Central memory CD8-positive, alpha-beta T cell (primary cell): ENCODE results near the gene VOPP1.
A peak's percentile ranks its signal among the peaks of the same experiment; 100 is the strongest.
"Not testable (repeated sequence)": the region's sequence is repeated elsewhere in the genome, so short reads cannot be mapped to it uniquely, and the experiment has no call there.

Source experiments
- ATAC-seq: fragments of 150-1000 bp; cut with Tn5 transposase; replicated peaks from 2 replicates; pipeline ENCODE4 v1.10.0; 2022; ENCODE audit warnings: mild to moderate bottlenecking, moderate FRiP score, moderate number of reproducible peaks; ENCODE audit not compliant: poor library complexity, severe bottlenecking; ENCODE audit errors: extremely low read depth
- DNase-seq, 2 donors: peaks; one replicate each; pipeline ENCODE4 v3.0.0; 2021; ENCODE audit warnings: low spot score in 2 of 2
- H3K27ac Mint-ChIP-seq: one replicate; pipeline ENCODE4 v1.8.0; 2022; ENCODE audit warnings: low read depth, mild to moderate bottlenecking, moderate library complexity, mixed read lengths
- H3K27me3 Mint-ChIP-seq: one replicate; pipeline ENCODE4 v1.8.0; 2022; ENCODE audit warnings: mixed read lengths
- H3K36me3 Mint-ChIP-seq: one replicate; pipeline ENCODE4 v1.8.0; 2022; ENCODE audit warnings: mild to moderate bottlenecking, moderate library complexity, mixed read lengths; ENCODE audit not compliant: insufficient read depth
- H3K4me1 Mint-ChIP-seq: one replicate; pipeline ENCODE4 v1.8.0; 2022; ENCODE audit warnings: mixed read lengths
- H3K4me3 Mint-ChIP-seq: one replicate; pipeline ENCODE4 v1.8.0; 2022; ENCODE audit warnings: mild to moderate bottlenecking, moderate library complexity, mixed read lengths
- H3K9me3 Mint-ChIP-seq: one replicate; pipeline ENCODE4 v1.8.0; 2022; ENCODE audit warnings: mixed read lengths

VOPP1 gene

GRCh38 chr7:55478700-55479099, 93.6 kb downstream of the VOPP1 start:
- Mint-ChIP-seq H3K4me3 (no peak overlapping the region), H3K4me1 (peaks cover 62% of the 10 kb centered on the region), H3K27me3 (no peaks in the 10 kb centered on the region), H3K36me3 (peaks cover 13% of the 10 kb centered on the region), H3K9me3 (no peaks in the 10 kb centered on the region), H3K27ac (peak overlapping the region; percentile 21)
- ATAC-seq: no peak
- DNase-seq: no peak

GRCh38 chr7:55477781-55478374, 94.4 kb downstream of the VOPP1 start:
- Mint-ChIP-seq H3K9me3 (no peaks in the 10 kb centered on the region), H3K36me3 (peaks cover 10% of the 10 kb centered on the region), H3K27ac (peak overlapping the region; percentile 21)

DNA sequence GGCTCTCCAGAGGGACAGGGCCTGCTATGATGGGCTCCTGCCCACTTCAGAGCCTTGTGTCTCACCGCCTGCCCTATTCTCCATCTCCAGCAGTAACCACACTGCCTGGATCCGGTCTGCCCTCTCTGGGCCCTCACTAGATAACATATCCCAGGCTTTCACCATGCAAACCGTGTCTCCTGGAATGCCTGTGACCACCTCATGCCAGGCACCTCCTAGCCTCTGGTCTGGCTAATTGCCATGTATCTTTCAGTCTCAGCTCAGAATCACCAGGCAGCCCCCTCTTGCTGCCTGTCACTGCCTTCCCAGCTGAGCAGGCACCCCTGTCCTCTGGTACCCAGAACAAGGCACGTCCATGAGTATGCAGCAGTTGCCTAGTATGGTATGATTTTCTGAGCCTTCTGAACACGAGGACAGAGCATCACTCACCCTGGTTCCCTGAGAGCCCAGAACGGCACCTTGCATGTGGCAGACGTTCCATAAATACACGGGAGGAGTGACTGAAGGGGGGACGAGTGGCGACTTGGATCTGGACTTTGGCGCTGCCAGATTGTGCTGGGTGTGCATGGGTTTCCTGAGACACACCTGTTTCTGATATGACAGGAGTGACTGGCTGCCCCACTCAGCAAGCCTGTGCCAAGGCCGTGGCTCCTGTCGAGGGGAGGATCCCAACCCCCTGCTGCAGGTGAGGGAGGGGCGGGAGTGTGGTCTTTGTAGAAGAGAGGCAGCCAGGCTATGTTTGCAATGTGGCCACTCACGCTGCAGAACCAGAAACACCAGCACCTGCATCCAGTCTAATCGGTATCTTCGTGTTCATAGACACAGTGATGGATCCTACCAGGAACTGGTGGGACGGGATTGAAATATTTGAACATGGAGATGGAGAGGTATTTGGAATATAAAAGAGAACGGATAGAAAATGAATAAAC, 95.2 kb downstream of the VOPP1 start:
- Mint-ChIP-seq H3K36me3 (peaks cover 7% of the 10 kb centered on the region), H3K4me3 (peak overlapping the region; percentile 31), H3K9me3 (no peaks in the 10 kb centered on the region), H3K27me3 (no peaks in the 10 kb centered on the region), H3K4me1 (peaks cover 61% of the 10 kb centered on the region), H3K27ac (peak overlapping the region; percentile 81)
- ATAC-seq (no peak), DNase-seq (no peak)

More at GRCh38 chr7:55477781-55478374, 94.4 kb downstream of the VOPP1 start:
- H3K4me1 Mint-ChIP-seq: peaks cover 61% of the 10 kb centered on the region
- H3K4me3 Mint-ChIP-seq: no peak overlapping the region
- DNase-seq (no peak), ATAC-seq (no peak)
- no peaks in the 10 kb centered on the region for H3K27me3 Mint-ChIP-seq

GRCh38 chr7:55475855-55476803, 96.2 kb downstream of the VOPP1 start:
- Mint-ChIP-seq H3K36me3 (peaks cover 7% of the 10 kb centered on the region), H3K27ac (peak overlapping the region; percentile 83), H3K4me1 (peaks cover 65% of the 10 kb centered on the region), H3K9me3 (no peaks in the 10 kb centered on the region), H3K4me3 (peak overlapping the region; percentile 71), H3K27me3 (no peaks in the 10 kb centered on the region)
- DNase-seq (no peak), ATAC-seq (no peak)

- peak overlapping the region; percentile 71 for H3K4me3 Mint-ChIP-seq
- no peaks in the 10 kb centered on the region for H3K9me3 Mint-ChIP-seq
These were observed 97.1 kb downstream of the VOPP1 start for GRCh38 chr7:55474944-55475854.

GRCh38 chr7:55473932-55474331, 98.4 kb downstream of the VOPP1 start:
- Mint-ChIP-seq H3K9me3 (no peaks in the 10 kb centered on the region), H3K27ac (peak overlapping the region; percentile 83), H3K27me3 (no peaks in the 10 kb centered on the region), H3K4me1 (peaks cover 71% of the 10 kb centered on the region), H3K4me3 (peak overlapping the region; percentile 71), H3K36me3 (peaks cover 8% of the 10 kb centered on the region)
- ATAC-seq (no peak), DNase-seq (no peak)

More at GRCh38 chr7:55474944-55475854, 97.1 kb downstream of the VOPP1 start:
- DNase-seq: no peak
- H3K27ac Mint-ChIP-seq: peak overlapping the region; percentile 83
- peak; percentile 65 for ATAC-seq
- H3K27me3 Mint-ChIP-seq: no peaks in the 10 kb centered on the region
- H3K36me3 Mint-ChIP-seq: peaks cover 7% of the 10 kb centered on the region
- H3K4me1 Mint-ChIP-seq: peaks cover 63% of the 10 kb centered on the region

DNA sequence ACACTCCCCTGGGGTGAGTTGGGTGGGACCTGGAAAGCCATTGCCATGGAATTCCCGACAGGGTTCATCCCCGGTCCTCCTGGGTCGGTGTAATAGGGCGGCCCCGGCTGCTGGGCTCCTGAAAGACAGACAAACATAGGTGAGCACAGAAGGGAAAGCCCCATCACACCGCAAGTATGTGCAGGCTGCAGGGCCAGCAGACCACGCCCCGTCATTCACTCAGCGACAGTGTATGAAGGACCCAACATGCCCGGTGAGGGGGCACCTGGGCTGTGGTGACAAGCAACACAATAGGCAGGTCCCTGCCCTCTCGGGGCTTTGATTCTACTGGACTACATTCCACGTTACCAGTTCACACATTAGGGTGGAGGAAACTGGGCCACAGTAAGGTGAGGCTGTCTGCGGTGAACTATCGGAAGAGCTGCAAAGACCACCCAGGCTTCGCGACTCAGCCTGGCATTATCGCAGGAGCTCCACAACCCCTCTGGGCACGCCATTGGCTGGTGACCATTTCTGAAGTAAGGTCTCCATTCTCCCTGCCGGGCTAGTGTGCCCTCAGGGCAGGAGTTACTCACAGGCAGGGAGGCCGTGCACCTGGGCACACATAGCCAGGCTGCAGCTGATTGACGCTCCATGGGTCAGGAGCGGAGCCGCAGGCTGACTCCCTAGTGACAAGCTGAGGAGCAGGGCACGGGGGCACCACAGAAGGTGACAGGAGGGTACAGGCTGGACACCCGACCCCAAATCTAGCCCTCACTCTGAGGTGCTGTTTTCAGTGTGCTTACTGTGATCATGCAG, 99.2 kb downstream of the VOPP1 start:
- peaks cover 7% of the 10 kb centered on the region for H3K36me3 Mint-ChIP-seq
- DNase-seq: no peak
- no peak overlapping the region for H3K4me3 Mint-ChIP-seq
- H3K9me3 Mint-ChIP-seq: no peaks in the 10 kb centered on the region
- ATAC-seq: no peak
- peak overlapping the region; percentile 83 for H3K27ac Mint-ChIP-seq
- H3K27me3 Mint-ChIP-seq: no peaks in the 10 kb centered on the region
- peaks cover 73% of the 10 kb centered on the region for H3K4me1 Mint-ChIP-seq

- not testable (repeated sequence) for H3K27ac Mint-ChIP-seq, H3K27me3 Mint-ChIP-seq, H3K9me3 Mint-ChIP-seq, H3K4me3 Mint-ChIP-seq, ATAC-seq, DNase-seq, H3K36me3 Mint-ChIP-seq
- H3K4me1 Mint-ChIP-seq: peaks cover 70% of the 10 kb centered on the region
These were observed 99.9 kb downstream of the VOPP1 start for GRCh38 chr7:55472406-55472805.

GRCh38 chr7:55471594-55471993, 100.7 kb downstream of the VOPP1 start:
- H3K27me3 Mint-ChIP-seq, H3K27ac Mint-ChIP-seq, DNase-seq, H3K9me3 Mint-ChIP-seq, H3K4me3 Mint-ChIP-seq, H3K36me3 Mint-ChIP-seq, ATAC-seq: not testable (repeated sequence)
- H3K4me1 Mint-ChIP-seq: peaks cover 66% of the 10 kb centered on the region

- peaks cover 55% of the 10 kb centered on the region for H3K4me1 Mint-ChIP-seq
- H3K27ac Mint-ChIP-seq: peak overlapping the region; percentile 35
- peaks cover 2% of the 10 kb centered on the region for H3K36me3 Mint-ChIP-seq
These were observed 102.0 kb downstream of the VOPP1 start for GRCh38 chr7:55470261-55470660.

DNA sequence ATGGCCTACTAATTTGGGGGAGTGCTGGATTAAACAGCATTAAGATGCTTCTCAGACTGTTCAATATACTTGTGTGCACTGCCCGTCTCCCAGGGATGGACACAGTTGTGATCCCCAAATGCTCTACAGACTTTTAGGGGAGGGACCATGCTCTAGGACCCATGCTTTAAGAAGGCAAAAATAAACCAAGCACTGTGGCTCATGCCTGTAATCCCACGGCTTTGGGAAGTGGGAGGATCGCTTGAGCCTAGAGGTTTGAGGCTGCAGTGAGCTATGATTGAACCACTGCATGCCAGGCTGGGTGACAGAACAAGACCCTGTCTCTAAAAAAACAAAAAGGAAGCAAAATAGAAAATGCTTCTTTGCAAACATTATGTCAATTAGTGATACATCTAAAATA, 102.6 kb downstream of the VOPP1 start:
- Mint-ChIP-seq H3K4me1 (peaks cover 49% of the 10 kb centered on the region), H3K36me3 (peaks cover 3% of the 10 kb centered on the region), H3K9me3 (no peaks in the 10 kb centered on the region), H3K27me3 (no peaks in the 10 kb centered on the region), H3K4me3 (peak overlapping the region; percentile 7), H3K27ac (peak overlapping the region; percentile 35)
- ATAC-seq: no peak
- DNase-seq: no peak

More at GRCh38 chr7:55470261-55470660, 102.0 kb downstream of the VOPP1 start:
- Mint-ChIP-seq H3K9me3 (no peaks in the 10 kb centered on the region), H3K4me3 (peak overlapping the region; percentile 40), H3K27me3 (no peaks in the 10 kb centered on the region)
- DNase-seq (no peak), ATAC-seq (no peak)
